HL-60 (cell line): ENCODE measurements around the gene PXDC1.

Experiments
- DNase-seq, 2 experiments: peaks; one replicate each; pipeline ENCODE4 v3.0.0-alpha.2; 2010 to 2020; ENCODE audit warnings: low read depth in 1 of 2, low spot score in 1 of 2
- H3K27ac ChIP-seq: fragments of 250-450 bp; sonication (Bioruptor Pico); replicated peaks from 2 replicates; pipeline ENCODE4 v1.5.1; 2020; ENCODE audit warnings: mild to moderate bottlenecking, moderate library complexity
- H3K27me3 ChIP-seq: fragments of 250-450 bp; sonication (Bioruptor Pico); 2 replicates; pipeline ENCODE4 v1.5.1; 2021; ENCODE audit warnings: mild to moderate bottlenecking, moderate library complexity; ENCODE audit not compliant: insufficient read depth, poor library complexity, severe bottlenecking
- H3K4me3 ChIP-seq: replicated peaks from 2 replicates; pipeline ENCODE4 v1.5.1; 2011; ENCODE audit warnings: mild to moderate bottlenecking, control low read depth, low read length; ENCODE audit not compliant: insufficient read depth
- GABPA ChIP-seq: IDR thresholded peaks from 2 replicates; pipeline ENCODE4 v1.6.1; 2012; ENCODE audit warnings: low read depth
- POLR2AphosphoS5 ChIP-seq: IDR thresholded peaks from 2 replicates; pipeline ENCODE4 v1.6.1; 2012; ENCODE audit warnings: low read depth
- SPI1 ChIP-seq: IDR thresholded peaks from 2 replicates; pipeline ENCODE4 v1.6.1; 2012; ENCODE audit warnings: low read depth, mild to moderate bottlenecking, borderline replicate concordance
- TF ChIP-seq, protein P1 (sequence below): IDR thresholded peaks from 2 replicates; pipeline ENCODE4 v1.6.1; 2012; ENCODE audit warnings: low read depth; ENCODE audit not compliant: insufficient replicate concordance
- TF ChIP-seq, protein P2 (sequence below): IDR thresholded peaks from one replicate; pipeline ENCODE4 v1.5.1; 2011; ENCODE audit warnings: low read length, control low read depth, inconsistent platforms; ENCODE audit not compliant: insufficient read depth

Gene PXDC1

DNA sequence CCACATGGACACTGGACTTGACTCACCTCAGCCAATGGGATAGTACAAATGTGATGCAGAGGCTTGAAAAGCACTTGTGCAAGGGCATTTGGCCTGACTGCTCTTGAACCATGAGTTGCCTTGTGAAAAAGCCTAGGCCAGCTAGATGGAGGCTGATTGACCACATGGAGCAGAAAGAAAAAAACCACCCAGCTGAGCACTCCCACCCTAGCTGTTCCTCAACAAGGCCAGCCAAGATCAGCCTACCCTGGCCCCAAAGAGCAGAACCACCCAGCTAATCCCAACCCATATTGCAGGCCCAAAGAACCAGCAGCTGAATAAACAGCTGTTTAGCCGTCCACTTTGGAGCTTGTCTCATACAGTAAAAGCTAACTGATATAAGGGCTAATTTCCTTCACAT is 36.7 kb downstream of the PXDC1 start:
- Histone ChIP-seq H3K27me3 (peaks cover 6% of the 10 kb centered on the region), H3K27ac (no peak overlapping the region), H3K4me3 (no peak overlapping the region)
- TF ChIP-seq, protein P1, sequence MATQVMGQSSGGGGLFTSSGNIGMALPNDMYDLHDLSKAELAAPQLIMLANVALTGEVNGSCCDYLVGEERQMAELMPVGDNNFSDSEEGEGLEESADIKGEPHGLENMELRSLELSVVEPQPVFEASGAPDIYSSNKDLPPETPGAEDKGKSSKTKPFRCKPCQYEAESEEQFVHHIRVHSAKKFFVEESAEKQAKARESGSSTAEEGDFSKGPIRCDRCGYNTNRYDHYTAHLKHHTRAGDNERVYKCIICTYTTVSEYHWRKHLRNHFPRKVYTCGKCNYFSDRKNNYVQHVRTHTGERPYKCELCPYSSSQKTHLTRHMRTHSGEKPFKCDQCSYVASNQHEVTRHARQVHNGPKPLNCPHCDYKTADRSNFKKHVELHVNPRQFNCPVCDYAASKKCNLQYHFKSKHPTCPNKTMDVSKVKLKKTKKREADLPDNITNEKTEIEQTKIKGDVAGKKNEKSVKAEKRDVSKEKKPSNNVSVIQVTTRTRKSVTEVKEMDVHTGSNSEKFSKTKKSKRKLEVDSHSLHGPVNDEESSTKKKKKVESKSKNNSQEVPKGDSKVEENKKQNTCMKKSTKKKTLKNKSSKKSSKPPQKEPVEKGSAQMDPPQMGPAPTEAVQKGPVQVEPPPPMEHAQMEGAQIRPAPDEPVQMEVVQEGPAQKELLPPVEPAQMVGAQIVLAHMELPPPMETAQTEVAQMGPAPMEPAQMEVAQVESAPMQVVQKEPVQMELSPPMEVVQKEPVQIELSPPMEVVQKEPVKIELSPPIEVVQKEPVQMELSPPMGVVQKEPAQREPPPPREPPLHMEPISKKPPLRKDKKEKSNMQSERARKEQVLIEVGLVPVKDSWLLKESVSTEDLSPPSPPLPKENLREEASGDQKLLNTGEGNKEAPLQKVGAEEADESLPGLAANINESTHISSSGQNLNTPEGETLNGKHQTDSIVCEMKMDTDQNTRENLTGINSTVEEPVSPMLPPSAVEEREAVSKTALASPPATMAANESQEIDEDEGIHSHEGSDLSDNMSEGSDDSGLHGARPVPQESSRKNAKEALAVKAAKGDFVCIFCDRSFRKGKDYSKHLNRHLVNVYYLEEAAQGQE = no peak
- TF ChIP-seq, protein P2, sequence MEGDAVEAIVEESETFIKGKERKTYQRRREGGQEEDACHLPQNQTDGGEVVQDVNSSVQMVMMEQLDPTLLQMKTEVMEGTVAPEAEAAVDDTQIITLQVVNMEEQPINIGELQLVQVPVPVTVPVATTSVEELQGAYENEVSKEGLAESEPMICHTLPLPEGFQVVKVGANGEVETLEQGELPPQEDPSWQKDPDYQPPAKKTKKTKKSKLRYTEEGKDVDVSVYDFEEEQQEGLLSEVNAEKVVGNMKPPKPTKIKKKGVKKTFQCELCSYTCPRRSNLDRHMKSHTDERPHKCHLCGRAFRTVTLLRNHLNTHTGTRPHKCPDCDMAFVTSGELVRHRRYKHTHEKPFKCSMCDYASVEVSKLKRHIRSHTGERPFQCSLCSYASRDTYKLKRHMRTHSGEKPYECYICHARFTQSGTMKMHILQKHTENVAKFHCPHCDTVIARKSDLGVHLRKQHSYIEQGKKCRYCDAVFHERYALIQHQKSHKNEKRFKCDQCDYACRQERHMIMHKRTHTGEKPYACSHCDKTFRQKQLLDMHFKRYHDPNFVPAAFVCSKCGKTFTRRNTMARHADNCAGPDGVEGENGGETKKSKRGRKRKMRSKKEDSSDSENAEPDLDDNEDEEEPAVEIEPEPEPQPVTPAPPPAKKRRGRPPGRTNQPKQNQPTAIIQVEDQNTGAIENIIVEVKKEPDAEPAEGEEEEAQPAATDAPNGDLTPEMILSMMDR = no peak
- TF ChIP-seq POLR2AphosphoS5 (no peak), GABPA (no peak), SPI1 (no peak)
- DNase-seq = no peak

DNA sequence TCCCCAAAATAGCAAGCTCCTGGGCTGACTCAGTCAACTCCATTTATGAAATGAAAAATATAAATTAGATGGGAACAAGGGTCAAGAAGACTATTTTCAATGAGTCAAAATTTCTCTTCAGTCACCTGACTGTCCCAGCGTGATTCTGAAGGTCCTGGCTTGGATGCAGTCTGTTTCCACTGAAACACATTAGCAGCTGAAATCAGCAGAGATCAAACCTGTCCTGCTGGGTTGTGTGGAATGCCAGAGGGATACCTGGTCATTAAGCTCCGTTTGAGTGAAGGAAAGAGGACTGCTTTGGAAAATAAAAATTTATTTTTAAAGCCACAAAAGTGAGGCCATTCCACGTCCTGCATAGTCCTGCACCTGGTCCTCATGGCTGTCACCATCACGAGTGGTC is 37.4 kb downstream of the PXDC1 start:
- Histone ChIP-seq H3K27ac (no peak overlapping the region), H3K27me3 (peaks cover 4% of the 10 kb centered on the region), H3K4me3 (no peak overlapping the region)
- TF ChIP-seq, protein P2 = no peak
- TF ChIP-seq POLR2AphosphoS5 = no peak
- TF ChIP-seq GABPA = no peak
- no peak for TF ChIP-seq SPI1
- TF ChIP-seq, protein P1 = no peak
- no peak for DNase-seq

DNA sequence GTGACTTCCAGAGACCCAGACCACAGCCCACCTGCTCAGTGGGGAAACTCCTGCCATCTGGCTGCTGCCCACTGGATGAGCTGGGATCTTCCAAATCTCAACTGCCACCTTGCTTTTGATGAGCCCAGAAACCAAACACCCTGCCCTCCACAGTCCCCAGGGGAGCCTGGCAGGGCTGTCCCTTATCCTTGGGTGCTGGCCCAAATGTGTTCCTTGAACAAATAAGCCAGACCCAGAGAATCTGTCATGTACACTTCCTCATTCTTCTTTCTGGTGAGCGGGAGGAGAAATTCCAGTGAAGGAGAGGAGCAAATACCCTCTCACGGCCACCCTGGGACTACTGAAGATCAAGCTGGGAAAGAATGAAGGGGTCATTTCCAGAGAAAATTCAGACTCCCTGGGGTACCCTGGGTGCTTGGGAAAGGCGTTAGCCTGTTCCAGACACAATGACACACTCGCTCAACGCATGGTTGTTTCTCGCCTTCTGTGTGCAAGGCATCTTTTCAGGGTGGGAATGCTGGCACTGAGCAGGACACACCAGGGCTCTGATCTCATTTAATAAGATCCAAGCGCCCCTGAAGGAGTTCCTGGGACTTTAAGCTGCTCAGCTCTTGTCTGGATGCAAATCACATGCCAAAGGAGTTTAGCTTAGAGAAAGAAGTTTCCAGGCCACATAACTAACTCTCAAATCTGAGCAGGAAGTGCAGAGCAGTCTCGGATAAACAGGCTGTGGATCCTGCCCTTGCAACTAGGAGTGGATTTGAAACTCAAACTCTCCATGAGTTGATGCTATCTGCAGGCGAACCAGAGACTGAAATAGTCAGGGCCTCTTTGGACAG is 38.5 kb downstream of the PXDC1 start:
- no peak overlapping the region for H3K27ac ChIP-seq
- no peak overlapping the region for H3K4me3 ChIP-seq
- DNase-seq = no peak
- no peaks in the 10 kb centered on the region for H3K27me3 ChIP-seq
- TF ChIP-seq, protein P2 = no peak
- TF ChIP-seq POLR2AphosphoS5 = no peak
- no peak for TF ChIP-seq SPI1
- TF ChIP-seq, protein P1 = no peak
- TF ChIP-seq GABPA = no peak
